GM06990 (cell line): Measurements from ENCODE around the gene FCRLA.

Experiments
- DNase-seq: peaks from one replicate; pipeline ENCODE4 v3.0.0-alpha.2; 2011; ENCODE audit not compliant: insufficient read length; ENCODE audit errors: extremely low read depth
- H3K27me3 ChIP-seq: replicated peaks from 2 replicates; pipeline ENCODE4 v1.6.0; 2011; ENCODE audit warnings: low read length; ENCODE audit not compliant: control insufficient read depth, insufficient read depth
- H3K36me3 ChIP-seq: 2 replicates; pipeline ENCODE4 v1.5.1; 2011; ENCODE audit warnings: low read length; ENCODE audit not compliant: control insufficient read depth, insufficient read depth
- H3K4me3 ChIP-seq: replicated peaks from 2 replicates; pipeline ENCODE4 v1.5.1; 2011; ENCODE audit warnings: low read depth, mild to moderate bottlenecking, control low read depth, low read length
- TF ChIP-seq, protein P1 (sequence below): IDR thresholded peaks from 2 replicates; pipeline ENCODE4 v1.5.1; 2011; ENCODE audit warnings: low read length, control low read depth, mild to moderate bottlenecking, inconsistent platforms; ENCODE audit not compliant: insufficient read depth, poor library complexity, severe bottlenecking

The FCRLA gene

DNA sequence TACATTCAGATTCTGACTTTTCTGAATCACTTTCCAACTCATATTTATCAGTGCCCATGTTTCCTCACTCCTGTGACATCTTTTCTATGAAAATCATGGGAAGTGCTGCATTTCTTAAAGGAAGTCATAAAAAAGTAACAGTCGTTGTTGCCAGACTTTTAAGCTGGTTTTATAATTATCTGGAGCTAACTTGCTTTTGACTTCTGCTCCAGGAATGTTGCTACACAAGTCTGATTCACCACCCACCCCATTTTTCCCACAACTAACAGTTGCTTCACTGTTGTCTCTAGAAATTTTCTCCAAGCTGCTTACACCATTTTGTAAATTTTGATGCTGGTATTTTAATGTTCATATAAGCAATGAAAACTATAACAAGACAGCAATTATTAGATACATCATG lies 26.5 kb downstream of the FCRLA start:
- no peaks in the 10 kb centered on the region for H3K36me3 ChIP-seq
- TF ChIP-seq, protein P1, sequence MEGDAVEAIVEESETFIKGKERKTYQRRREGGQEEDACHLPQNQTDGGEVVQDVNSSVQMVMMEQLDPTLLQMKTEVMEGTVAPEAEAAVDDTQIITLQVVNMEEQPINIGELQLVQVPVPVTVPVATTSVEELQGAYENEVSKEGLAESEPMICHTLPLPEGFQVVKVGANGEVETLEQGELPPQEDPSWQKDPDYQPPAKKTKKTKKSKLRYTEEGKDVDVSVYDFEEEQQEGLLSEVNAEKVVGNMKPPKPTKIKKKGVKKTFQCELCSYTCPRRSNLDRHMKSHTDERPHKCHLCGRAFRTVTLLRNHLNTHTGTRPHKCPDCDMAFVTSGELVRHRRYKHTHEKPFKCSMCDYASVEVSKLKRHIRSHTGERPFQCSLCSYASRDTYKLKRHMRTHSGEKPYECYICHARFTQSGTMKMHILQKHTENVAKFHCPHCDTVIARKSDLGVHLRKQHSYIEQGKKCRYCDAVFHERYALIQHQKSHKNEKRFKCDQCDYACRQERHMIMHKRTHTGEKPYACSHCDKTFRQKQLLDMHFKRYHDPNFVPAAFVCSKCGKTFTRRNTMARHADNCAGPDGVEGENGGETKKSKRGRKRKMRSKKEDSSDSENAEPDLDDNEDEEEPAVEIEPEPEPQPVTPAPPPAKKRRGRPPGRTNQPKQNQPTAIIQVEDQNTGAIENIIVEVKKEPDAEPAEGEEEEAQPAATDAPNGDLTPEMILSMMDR, result no peak
- H3K27me3 ChIP-seq, result no peaks in the 10 kb centered on the region
- DNase-seq, result no peak
- H3K4me3 ChIP-seq, result no peak overlapping the region

DNA sequence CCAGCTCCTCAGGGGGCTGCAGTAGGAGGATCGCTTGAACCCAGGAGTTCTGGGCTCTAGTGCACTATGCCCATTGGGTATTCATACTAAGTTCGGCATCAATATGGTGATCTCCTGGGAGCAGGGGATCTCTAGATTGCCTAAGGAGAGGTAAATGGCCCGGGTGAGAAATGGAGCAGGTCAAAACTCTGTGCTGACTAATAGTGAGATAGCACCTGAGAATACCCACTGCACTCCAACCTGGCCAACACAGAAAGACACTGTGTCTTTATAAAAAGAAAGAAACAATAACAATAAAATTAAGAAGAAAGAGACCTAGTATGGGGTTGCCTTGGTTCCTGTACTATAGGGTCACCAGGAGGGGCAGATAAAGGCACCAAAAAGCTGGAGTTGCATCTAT lies 28.8 kb downstream of the FCRLA start:
- DNase-seq, result no peak

DNA sequence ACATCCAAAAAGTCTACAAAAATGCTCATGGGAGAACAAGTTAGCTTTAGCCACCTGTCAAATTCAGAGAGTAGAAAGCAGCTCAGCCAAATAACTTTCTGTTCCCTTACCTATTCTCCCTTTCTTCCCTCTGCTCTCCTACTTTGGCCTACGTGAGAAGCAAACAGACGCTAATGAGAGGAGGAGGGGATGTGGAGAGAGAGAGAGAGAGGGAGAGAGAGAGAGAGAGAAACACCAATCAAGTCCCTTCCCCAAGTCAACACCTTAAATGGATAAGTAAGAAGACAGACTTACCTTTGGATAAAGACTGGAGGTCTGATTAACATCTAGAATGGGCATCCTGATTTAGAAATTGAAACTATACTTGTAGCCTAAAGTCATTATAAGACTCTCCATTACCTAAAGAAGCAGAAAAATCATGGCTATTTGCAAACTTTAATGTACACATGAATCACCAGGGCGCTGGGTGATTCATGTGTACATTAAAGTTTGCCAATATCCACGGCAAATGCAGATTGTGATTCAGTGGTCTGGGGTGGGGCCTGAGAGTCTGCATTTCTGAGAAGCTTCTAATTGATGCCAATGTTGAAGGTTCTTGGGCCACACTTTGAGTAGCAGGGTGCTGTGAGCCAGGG lies 29.4 kb downstream of the FCRLA start:
- no peak for DNase-seq
- Histone ChIP-seq H3K27me3 (no peaks in the 10 kb centered on the region), H3K4me3 (no peak overlapping the region), H3K36me3 (no peaks in the 10 kb centered on the region)
- TF ChIP-seq, protein P1, result no peak

More for the DNA sequence above, 28.8 kb downstream of the FCRLA start:
- Histone ChIP-seq H3K36me3 (no peaks in the 10 kb centered on the region), H3K27me3 (no peaks in the 10 kb centered on the region), H3K4me3 (no peak overlapping the region)
- TF ChIP-seq, protein P1, result no peak

DNA sequence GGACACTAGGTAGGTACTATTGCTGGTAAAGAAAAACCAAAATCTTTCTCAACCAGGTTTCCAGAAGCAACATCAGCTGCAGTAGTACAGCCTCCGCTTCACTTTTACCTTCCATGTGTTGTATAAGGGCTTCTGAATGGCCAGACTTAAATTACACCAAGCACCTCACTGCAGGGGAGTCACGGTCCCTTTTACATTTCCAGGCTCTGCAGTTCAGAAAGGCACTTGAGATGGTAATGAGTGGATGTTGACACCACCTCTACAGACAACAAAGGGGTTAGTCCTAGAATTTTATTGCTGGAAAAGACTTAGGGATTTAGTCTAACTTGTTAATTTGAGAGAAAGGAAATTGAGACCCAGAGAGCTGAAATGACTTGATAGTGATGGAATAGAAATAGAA lies 30.6 kb downstream of the FCRLA start:
- no peak for DNase-seq
- Histone ChIP-seq H3K36me3 (no peaks in the 10 kb centered on the region), H3K27me3 (no peaks in the 10 kb centered on the region), H3K4me3 (no peak overlapping the region)
- TF ChIP-seq, protein P1, result no peak

DNA sequence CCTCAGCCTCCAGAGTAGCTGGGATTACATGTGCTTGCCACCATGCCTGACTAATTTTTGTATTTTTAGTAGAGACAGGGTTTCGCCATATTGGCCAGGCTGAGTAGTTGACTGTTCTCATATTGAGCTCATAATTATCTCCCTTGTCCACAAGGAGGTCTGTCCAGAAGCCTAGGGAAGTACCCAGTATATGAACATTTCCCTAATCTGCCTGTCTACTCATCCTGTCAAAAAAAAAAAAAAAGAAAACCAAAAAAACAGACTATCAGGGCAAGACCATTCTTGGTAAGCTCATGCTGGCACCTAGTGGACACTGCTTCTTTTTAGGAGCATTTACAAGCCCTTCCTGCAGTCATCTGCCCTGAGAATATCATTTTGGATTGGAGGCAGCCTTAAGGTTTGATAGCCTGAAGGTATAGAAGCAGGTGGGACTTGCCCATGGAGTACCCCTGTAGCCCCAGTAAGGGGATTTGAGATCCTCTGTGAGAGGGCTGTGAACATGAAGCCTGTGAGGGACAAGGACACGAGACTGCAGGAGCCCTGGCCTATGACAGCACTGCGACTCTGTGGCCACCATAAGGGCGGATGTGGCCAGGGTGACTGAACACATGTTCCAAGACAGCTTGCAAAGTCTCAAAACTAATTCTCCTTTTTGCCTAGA lies 31.7 kb downstream of the FCRLA start:
- H3K27me3 ChIP-seq, result no peaks in the 10 kb centered on the region
- H3K36me3 ChIP-seq, result no peaks in the 10 kb centered on the region
- DNase-seq, result peak; percentile 72
- TF ChIP-seq, protein P1, result peak; percentile 66
- no peak overlapping the region for H3K4me3 ChIP-seq
